ELF-1 (cell line): Measurements from ENCODE around the gene MAPK10.
"Not testable (repeated sequence)": the region's sequence is repeated elsewhere in the genome, so short reads cannot be mapped to it uniquely, and the experiment has no call there.

Source experiments
- DNase-seq: peaks from one replicate; pipeline ENCODE4 v3.0.0-alpha.2; 2016; ENCODE audit warnings: low read depth, low spot score

The MAPK10 gene

GRCh38 chr4:86338989-86339388 is 20.9 kb downstream of the MAPK10 start:
- DNase-seq = peak; percentile 38

GRCh38 chr4:86338521-86338920 is 21.3 kb downstream of the MAPK10 start:
- no peak for DNase-seq

GRCh38 chr4:86334020-86334750 is 25.7 kb downstream of the MAPK10 start:
- DNase-seq = no peak

GRCh38 chr4:86333236-86333635 is 26.6 kb downstream of the MAPK10 start:
- no peak for DNase-seq

- no peak for DNase-seq
These were observed 28.7 kb downstream of the MAPK10 start for GRCh38 chr4:86330961-86331742.

- DNase-seq = not testable (repeated sequence)
These were observed 29.4 kb downstream of the MAPK10 start for GRCh38 chr4:86330411-86330810.

GRCh38 chr4:86329431-86329830 is 30.4 kb downstream of the MAPK10 start:
- DNase-seq = no peak

GRCh38 chr4:86326400-86326799 is 33.5 kb downstream of the MAPK10 start:
- no peak for DNase-seq

- no peak for DNase-seq
These were observed 40.5 kb downstream of the MAPK10 start for GRCh38 chr4:86319390-86319789.

- no peak for DNase-seq
These were observed 44.3 kb downstream of the MAPK10 start for GRCh38 chr4:86315579-86315978.

GRCh38 chr4:86313656-86314055 is 46.2 kb downstream of the MAPK10 start:
- no peak for DNase-seq

GRCh38 chr4:86307432-86307831 is 52.4 kb downstream of the MAPK10 start:
- DNase-seq = no peak

- DNase-seq = no peak
These were observed 53.0 kb downstream of the MAPK10 start for GRCh38 chr4:86306816-86307215.

- no peak for DNase-seq
These were observed 57.0 kb downstream of the MAPK10 start for GRCh38 chr4:86302830-86303229.

- no peak for DNase-seq
These were observed 57.6 kb downstream of the MAPK10 start for GRCh38 chr4:86302251-86302650.

- DNase-seq = no peak
These were observed 59.3 kb downstream of the MAPK10 start for GRCh38 chr4:86300516-86300915.

- no peak for DNase-seq
These were observed 63.0 kb downstream of the MAPK10 start for GRCh38 chr4:86296865-86297264.

- no peak for DNase-seq
These were observed 65.0 kb downstream of the MAPK10 start for GRCh38 chr4:86294883-86295282.

GRCh38 chr4:86291180-86291579 is 68.7 kb downstream of the MAPK10 start:
- DNase-seq = no peak

GRCh38 chr4:86286726-86287125 is 73.1 kb downstream of the MAPK10 start:
- no peak for DNase-seq

- DNase-seq = no peak
These were observed 76.5 kb downstream of the MAPK10 start for GRCh38 chr4:86283371-86283770.

GRCh38 chr4:86280246-86280645 is 79.6 kb downstream of the MAPK10 start:
- DNase-seq = no peak

- no peak for DNase-seq
These were observed 80.4 kb downstream of the MAPK10 start for GRCh38 chr4:86279293-86279960.
